Neuronal stem cell (in vitro differentiated cells): ENCODE measurements around the gene FIBP.

Experiments used
- DNase-seq: peaks from one replicate; pipeline ENCODE4 v3.0.0-alpha.2; 2013; ENCODE audit warnings: low spot score
- H2AFZ ChIP-seq: one replicate; pipeline ENCODE4 v1.6.1; 2013; ENCODE audit warnings: mild to moderate bottlenecking, low read length, inconsistent platforms
- H2AK5ac ChIP-seq: 2 replicates; pipeline ENCODE4 v1.6.1; 2013; ENCODE audit warnings: low read depth, mild to moderate bottlenecking, inconsistent platforms, low read length, moderate library complexity, mixed read lengths
- H2BK120ac ChIP-seq: 2 replicates; pipeline ENCODE4 v1.6.1; 2013; ENCODE audit warnings: low read depth, mild to moderate bottlenecking, inconsistent platforms, low read length, moderate library complexity, mixed read lengths
- H2BK12ac ChIP-seq: one replicate; pipeline ENCODE4 v1.6.1; 2013; ENCODE audit warnings: low read length, inconsistent platforms
- H2BK15ac ChIP-seq: 2 replicates; pipeline ENCODE4 v1.6.1; 2013; ENCODE audit warnings: mild to moderate bottlenecking, low read length, inconsistent platforms, mixed read lengths
- H2BK5ac ChIP-seq: one replicate; pipeline ENCODE4 v1.6.1; 2013; ENCODE audit warnings: inconsistent platforms, mild to moderate bottlenecking, low read length, moderate library complexity
- H3K14ac ChIP-seq: one replicate; pipeline ENCODE4 v1.6.1; 2013; ENCODE audit warnings: low read length, inconsistent platforms
- H3K18ac ChIP-seq: 2 replicates; pipeline ENCODE4 v1.6.1; 2013; ENCODE audit warnings: low read length, inconsistent platforms
- H3K23ac ChIP-seq: 2 replicates; pipeline ENCODE4 v1.6.1; 2013; ENCODE audit warnings: low read depth, mild to moderate bottlenecking, mixed read lengths, low read length, inconsistent platforms; ENCODE audit not compliant: poor library complexity
- H3K27ac ChIP-seq: replicated peaks from 3 replicates; pipeline ENCODE4 v1.5.1; 2013; ENCODE audit warnings: low read length, inconsistent platforms
- H3K27me3 ChIP-seq, 3 experiments: 2 replicates each; pipeline ENCODE4 v1.6.1; 2013; ENCODE audit warnings: low read length in 3 of 3, mild to moderate bottlenecking in 2 of 3, inconsistent platforms in 1 of 3, low read depth in 1 of 3, mixed read lengths in 1 of 3, moderate library complexity in 1 of 3; ENCODE audit not compliant: control insufficient read depth in 3 of 3, insufficient read depth in 3 of 3
- H3K36me3 ChIP-seq, 2 donors: replicated peaks in 1 of 2; 2 replicates each; pipeline ENCODE4 v1.6.1; 2013; ENCODE audit warnings: low read length in 2 of 2; ENCODE audit not compliant: control insufficient read depth in 2 of 2, insufficient read depth in 2 of 2
- H3K4ac ChIP-seq: 2 replicates; pipeline ENCODE4 v1.6.1; 2013; ENCODE audit warnings: inconsistent platforms, mild to moderate bottlenecking, low read length, moderate library complexity
- H3K4me1 ChIP-seq, 2 donors: 1 replicate in 1 of 2; 2 replicates in 1 of 2; pipeline ENCODE4 v1.6.1; 2013; ENCODE audit warnings: low read length in 2 of 2, low read depth in 1 of 2; ENCODE audit not compliant: control insufficient read depth in 2 of 2, insufficient read depth in 1 of 2
- H3K4me2 ChIP-seq: one replicate; pipeline ENCODE4 v1.6.1; 2013; ENCODE audit warnings: mild to moderate bottlenecking, low read length, inconsistent platforms; ENCODE audit not compliant: insufficient read depth, poor library complexity, severe bottlenecking
- H3K4me3 ChIP-seq, 2 donors: 2 replicates each; pipeline ENCODE4 v1.5.1; 2013; ENCODE audit warnings: low read length in 2 of 2, mild to moderate bottlenecking in 2 of 2, inconsistent platforms in 1 of 2, moderate library complexity in 1 of 2
- H3K79me1 ChIP-seq: one replicate; pipeline ENCODE4 v1.6.1; 2013; ENCODE audit warnings: low read depth, mild to moderate bottlenecking, inconsistent platforms, low read length, moderate library complexity
- H3K9ac ChIP-seq: one replicate; pipeline ENCODE4 v1.6.1; 2013; ENCODE audit warnings: mild to moderate bottlenecking, low read depth, low read length, inconsistent platforms; ENCODE audit not compliant: poor library complexity
- H3K9me3 ChIP-seq, 2 donors: replicated peaks in 1 of 2; 2 replicates each; pipeline versions ENCODE3 to v1.6.1; 2013; ENCODE audit warnings: low read length in 2 of 2, mild to moderate bottlenecking in 2 of 2, inconsistent platforms in 1 of 2, low read depth in 1 of 2, mixed read lengths in 1 of 2, moderate library complexity in 1 of 2; ENCODE audit not compliant: control insufficient read depth in 2 of 2, insufficient read depth in 1 of 2
- H4K8ac ChIP-seq: one replicate; pipeline ENCODE4 v1.6.1; 2013; ENCODE audit warnings: low read depth, mild to moderate bottlenecking, inconsistent platforms, low read length, moderate library complexity
- H4K91ac ChIP-seq: one replicate; pipeline ENCODE4 v1.6.1; 2013; ENCODE audit warnings: low read length, low read depth, mild to moderate bottlenecking, inconsistent platforms; ENCODE audit not compliant: poor library complexity
- WGBS, 2 donors: extraction: QIAGEN DNeasy Blood & Tissue Kit; methylation state at CpG; one replicate each; pipeline ENCODE4 v1.1.7; 2013; ENCODE audit warnings: missing lambda C conversion rate in 2 of 2, mixed read lengths in 1 of 2; ENCODE audit not compliant: insufficient read length in 2 of 2, insufficient replicate concordance in 1 of 2; ENCODE audit errors: extremely low coverage in 2 of 2; 5-methylcytosine and 5-hydroxymethylcytosine counted together

FIBP gene

DNA sequence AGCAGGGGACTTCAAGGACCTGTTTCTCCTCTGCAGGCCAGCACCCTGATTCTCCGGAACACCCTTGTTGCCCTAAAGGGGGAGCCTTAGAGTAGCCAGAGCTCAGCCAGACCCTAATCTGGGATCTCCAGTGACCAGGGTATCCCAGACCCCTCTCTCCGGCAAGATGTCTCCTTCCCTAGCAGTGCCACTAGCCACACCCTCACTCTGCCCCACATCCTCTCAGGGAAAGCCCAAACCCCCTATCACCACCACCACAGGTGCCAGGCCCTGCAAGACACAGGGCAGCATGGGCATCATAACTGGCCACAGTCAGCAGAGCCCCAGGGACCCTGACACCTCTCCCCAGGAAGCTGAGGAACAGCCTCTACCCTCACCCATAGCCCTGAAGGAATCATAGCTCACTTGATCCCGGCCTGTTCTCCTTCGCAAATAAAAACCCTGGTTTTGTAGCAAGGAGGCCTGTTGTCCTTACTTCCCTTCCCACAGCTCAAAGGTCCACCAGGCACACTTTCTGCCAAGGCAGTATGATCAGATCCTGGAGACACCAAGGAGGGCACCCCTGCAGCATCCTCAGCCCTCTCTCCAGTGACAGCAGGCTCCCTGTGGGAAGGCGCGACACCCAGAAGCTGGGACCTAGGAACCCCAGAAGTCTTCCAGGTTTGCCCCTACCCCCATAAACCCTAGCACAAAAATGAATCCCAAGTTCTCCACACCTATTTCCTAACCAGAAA lies 34.9 kb downstream of the FIBP start:
- peaks cover 23% of the 10 kb centered on the region for H3K79me1 ChIP-seq
- H4K8ac ChIP-seq, result no peak overlapping the region
- H3K9ac ChIP-seq, result no peak overlapping the region
- no peak overlapping the region for H3K4me2 ChIP-seq
- no peak overlapping the region for H3K27ac ChIP-seq
- peaks cover 6 to 14% of the 10 kb centered on the region in 2 donors for H3K9me3 ChIP-seq
- H3K4ac ChIP-seq, result no peak overlapping the region
- no peaks in the 10 kb centered on the region for H3K27me3 ChIP-seq
- no peak overlapping the region for H3K23ac ChIP-seq
- no peak for DNase-seq
- H2AK5ac ChIP-seq, result no peak overlapping the region
- no peak overlapping the region for H2BK120ac ChIP-seq
- H2BK5ac ChIP-seq, result no peak overlapping the region
- H3K4me1 ChIP-seq, result peaks cover 4 to 6% of the 10 kb centered on the region in 2 donors
- H3K36me3 ChIP-seq, result peaks cover 51 to 55% of the 10 kb centered on the region in 2 donors
- H4K91ac ChIP-seq, result no peak overlapping the region
- H3K4me3 ChIP-seq, result no peak overlapping the region
- H2BK12ac ChIP-seq, result no peak overlapping the region
- H2AFZ ChIP-seq, result no peak overlapping the region
- no peak overlapping the region for H3K18ac ChIP-seq
- no CpG with 5 or more reads among the region's 6 CpGs for WGBS, 2 donors
- H2BK15ac ChIP-seq, result no peak overlapping the region
- no peak overlapping the region for H3K14ac ChIP-seq

DNA sequence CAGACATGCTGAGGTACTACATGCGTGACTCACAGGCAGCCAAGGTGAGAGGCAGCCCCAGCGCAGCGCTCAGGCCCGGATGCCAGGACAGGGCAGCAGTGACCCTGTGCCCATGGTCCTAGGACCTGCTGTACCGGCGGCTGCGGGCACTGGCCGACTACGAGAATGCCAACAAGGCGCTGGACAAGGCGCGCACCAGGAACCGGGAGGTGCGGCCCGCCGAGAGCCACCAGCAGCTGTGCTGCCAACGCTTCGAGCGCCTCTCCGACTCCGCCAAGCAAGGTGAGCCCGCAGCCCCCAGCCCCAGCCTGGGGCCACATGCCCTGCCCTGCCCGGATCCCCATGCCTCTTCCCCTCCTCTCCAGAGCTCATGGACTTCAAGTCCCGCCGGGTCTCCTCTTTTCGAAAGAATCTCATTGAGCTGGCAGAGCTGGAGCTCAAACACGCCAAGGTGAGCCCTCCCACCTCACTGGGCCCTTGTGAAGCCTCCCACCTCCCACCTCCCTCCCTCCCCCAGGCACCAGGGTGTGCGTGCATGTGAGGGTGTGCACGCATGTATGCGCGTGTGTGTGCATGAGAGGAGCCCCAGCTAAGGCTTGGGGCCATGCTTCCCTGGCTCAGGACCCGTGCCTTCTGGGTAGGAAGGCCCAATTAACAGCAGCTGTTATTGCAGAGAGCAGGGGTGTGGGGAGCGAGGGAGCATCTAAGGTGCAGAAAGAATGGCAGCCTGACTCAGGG lies 35.6 kb downstream of the FIBP start:
- H2AK5ac ChIP-seq, result no peak overlapping the region
- no peak overlapping the region for H2BK120ac ChIP-seq
- H3K18ac ChIP-seq, result no peak overlapping the region
- no peak overlapping the region for H2AFZ ChIP-seq
- H3K4ac ChIP-seq, result no peak overlapping the region
- WGBS, 2 donors, result no CpG with 5 or more reads among the region's 33 CpGs
- no peak overlapping the region for H3K14ac ChIP-seq
- peaks cover 4 to 6% of the 10 kb centered on the region in 2 donors for H3K4me1 ChIP-seq
- peaks cover 6 to 14% of the 10 kb centered on the region in 2 donors for H3K9me3 ChIP-seq
- H3K36me3 ChIP-seq, result peaks cover 51 to 55% of the 10 kb centered on the region in 2 donors
- H3K79me1 ChIP-seq, result peaks cover 23% of the 10 kb centered on the region
- H4K91ac ChIP-seq, result no peak overlapping the region
- peak overlapping the region in 1 of 2 donors; percentile 53 for H3K4me3 ChIP-seq
- DNase-seq, result no peak
- no peak overlapping the region for H3K9ac ChIP-seq
- H3K4me2 ChIP-seq, result no peak overlapping the region
- H2BK12ac ChIP-seq, result no peak overlapping the region
- no peaks in the 10 kb centered on the region for H3K27me3 ChIP-seq
- peak overlapping the region; percentile 75 for H3K23ac ChIP-seq
- no peak overlapping the region for H3K27ac ChIP-seq
- no peak overlapping the region for H4K8ac ChIP-seq
- no peak overlapping the region for H2BK15ac ChIP-seq
- no peak overlapping the region for H2BK5ac ChIP-seq

DNA sequence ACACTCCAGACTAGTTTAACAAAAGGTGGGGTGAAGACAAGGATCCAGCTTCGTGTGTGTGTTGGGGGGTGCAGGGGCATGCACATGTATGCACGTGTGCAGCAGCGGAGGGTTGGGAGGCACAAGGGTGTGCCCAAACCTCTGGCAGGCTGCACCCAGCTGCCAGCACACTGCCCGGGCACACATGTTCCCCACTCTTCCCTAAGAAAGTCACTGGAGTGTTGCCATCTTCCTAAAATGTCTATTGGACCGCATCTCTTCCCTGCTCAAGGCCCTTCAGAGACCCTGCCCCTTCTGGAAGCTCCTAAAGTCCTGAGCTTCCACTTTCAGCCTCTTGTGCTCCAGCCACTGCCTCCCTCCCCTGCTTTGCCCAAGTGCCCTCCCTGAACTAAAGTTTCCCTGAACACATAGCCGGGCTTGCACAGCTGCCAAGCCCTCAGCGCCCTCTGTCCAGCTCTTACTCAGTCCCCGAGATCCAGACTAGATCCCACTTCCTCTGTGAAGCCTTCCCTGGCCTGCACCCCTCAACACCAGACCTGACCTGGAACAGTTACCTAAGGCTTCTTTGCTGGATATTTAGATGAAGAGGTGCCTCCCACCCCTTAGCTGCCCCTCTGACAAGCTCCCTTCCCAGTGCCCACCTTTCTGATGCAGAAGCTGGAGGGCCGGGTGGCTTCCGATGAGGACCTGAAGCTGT lies 36.3 kb downstream of the FIBP start:
- peaks cover 17% of the 10 kb centered on the region for H3K79me1 ChIP-seq
- H3K18ac ChIP-seq, result no peak overlapping the region
- H3K27ac ChIP-seq, result no peak overlapping the region
- H3K9ac ChIP-seq, result no peak overlapping the region
- no peak overlapping the region for H3K14ac ChIP-seq
- DNase-seq, result no peak
- no peak overlapping the region for H2AK5ac ChIP-seq
- H3K9me3 ChIP-seq, result peaks cover 6 to 14% of the 10 kb centered on the region in 2 donors
- H3K4me3 ChIP-seq, result no peak overlapping the region
- no peak overlapping the region for H3K4me2 ChIP-seq
- H2BK12ac ChIP-seq, result no peak overlapping the region
- no peak overlapping the region for H2BK5ac ChIP-seq
- no peak overlapping the region for H4K8ac ChIP-seq
- H4K91ac ChIP-seq, result no peak overlapping the region
- H3K4ac ChIP-seq, result no peak overlapping the region
- H3K27me3 ChIP-seq, result no peaks in the 10 kb centered on the region
- H3K4me1 ChIP-seq, result peaks cover 4 to 6% of the 10 kb centered on the region in 2 donors
- H2BK120ac ChIP-seq, result no peak overlapping the region
- no peak overlapping the region for H2BK15ac ChIP-seq
- no CpG with 5 or more reads among the region's 10 CpGs for WGBS, 2 donors
- peaks cover 51 to 55% of the 10 kb centered on the region in 2 donors for H3K36me3 ChIP-seq
- H2AFZ ChIP-seq, result no peak overlapping the region
- H3K23ac ChIP-seq, result peak overlapping the region; percentile 75
